Liver (tissue), 9 donors: Measurements from ENCODE around the gene TXNDC17. TPM values are rescaled to one million over a fixed set of nuclear protein-coding genes. Genes with fewer than 3 reads are reported as not detected.

ENCODE experiments used
- DNase-seq: peaks from one replicate; pipeline ENCODE4 v3.0.0-alpha.2; 2017; ENCODE audit warnings: low spot score
- H3K27ac ChIP-seq, 2 donors: one replicate each; pipeline ENCODE4 v1.7.0; 2013; ENCODE audit warnings: inconsistent platforms in 2 of 2, low read length in 2 of 2, control low read depth in 1 of 2, low read depth in 1 of 2, mild to moderate bottlenecking in 1 of 2
- H3K27me3 ChIP-seq, 4 donors: one replicate each; pipeline versions ENCODE4 v1.6.1 to v1.7.0; 2013; ENCODE audit warnings: low read length in 3 of 4, inconsistent platforms in 1 of 4, mild to moderate bottlenecking in 1 of 4, moderate library complexity in 1 of 4; ENCODE audit not compliant: control insufficient read depth in 4 of 4, insufficient read depth in 4 of 4
- H3K36me3 ChIP-seq, 4 donors: one replicate each; pipeline versions ENCODE4 v1.6.1 to v1.7.0; 2013; ENCODE audit warnings: low read length in 3 of 4, mild to moderate bottlenecking in 3 of 4, low read depth in 1 of 4, moderate library complexity in 1 of 4; ENCODE audit not compliant: control insufficient read depth in 4 of 4, insufficient read depth in 3 of 4
- H3K4me1 ChIP-seq, 4 donors: one replicate each; pipeline versions ENCODE4 v1.6.1 to v1.7.0; 2013; ENCODE audit warnings: low read length in 3 of 4, mild to moderate bottlenecking in 3 of 4, moderate library complexity in 1 of 4; ENCODE audit not compliant: control insufficient read depth in 4 of 4, insufficient read depth in 4 of 4
- H3K4me3 ChIP-seq, 3 donors: one replicate each; pipeline versions ENCODE4 v1.6.1 to v1.7.0; 2013; ENCODE audit warnings: low read length in 3 of 3, control low read depth in 1 of 3, low read depth in 1 of 3, mild to moderate bottlenecking in 1 of 3
- H3K9ac ChIP-seq, 2 donors: one replicate each; pipeline ENCODE4 v1.7.0; 2013; ENCODE audit warnings: low read length in 2 of 2, mild to moderate bottlenecking in 2 of 2, moderate library complexity in 2 of 2, control low read depth in 1 of 2, low read depth in 1 of 2
- H3K9me3 ChIP-seq, 4 donors: one replicate each; pipeline versions ENCODE4 v1.6.1 to v1.7.0; 2013; ENCODE audit warnings: low read length in 3 of 4; ENCODE audit not compliant: control insufficient read depth in 4 of 4
- EGR1 ChIP-seq, 2 donors: IDR thresholded peaks; 2 replicates each; pipeline ENCODE4 v1.6.1; 2016 to 2018; ENCODE audit warnings: antibody characterized with exemption in 2 of 2, low read depth in 2 of 2
- FOXA1 ChIP-seq: IDR thresholded peaks from 2 replicates; pipeline ENCODE4 v1.6.1; 2016; ENCODE audit warnings: antibody characterized with exemption
- FOXA2 ChIP-seq: IDR thresholded peaks from 2 replicates; pipeline ENCODE4 v1.6.1; 2016; ENCODE audit warnings: antibody characterized with exemption
- HNF4G ChIP-seq: IDR thresholded peaks from 2 replicates; pipeline ENCODE4 v1.6.1; 2016; ENCODE audit warnings: antibody characterized with exemption
- JUND ChIP-seq, 2 donors: IDR thresholded peaks; 2 replicates each; pipeline ENCODE4 v1.6.1; 2016; ENCODE audit warnings: antibody characterized with exemption in 2 of 2
- NR2F2 ChIP-seq: IDR thresholded peaks from 2 replicates; pipeline ENCODE4 v1.6.1; 2016; ENCODE audit warnings: antibody characterized with exemption
- RAD21 ChIP-seq, 2 donors: IDR thresholded peaks; 2 replicates each; pipeline ENCODE4 v1.6.1; 2016; ENCODE audit warnings: antibody characterized with exemption in 2 of 2, mild to moderate bottlenecking in 2 of 2
- RXRA ChIP-seq, 2 donors: IDR thresholded peaks; 2 replicates each; pipeline ENCODE4 v1.6.1; 2017 to 2018; ENCODE audit warnings: antibody characterized with exemption in 2 of 2, mild to moderate bottlenecking in 1 of 2
- SP1 ChIP-seq: IDR thresholded peaks from 2 replicates; pipeline ENCODE4 v1.6.1; 2018; ENCODE audit warnings: antibody characterized with exemption, mild to moderate bottlenecking
- TAF1 ChIP-seq: conservative IDR thresholded peaks from 2 replicates; pipeline ENCODE4 v1.6.1; 2016; ENCODE audit warnings: antibody characterized with exemption, mild to moderate bottlenecking
- YY1 ChIP-seq: IDR thresholded peaks from 2 replicates; pipeline ENCODE4 v1.6.1; 2016; ENCODE audit warnings: antibody characterized with exemption, mild to moderate bottlenecking
- WGBS: extraction: QIAGEN DNeasy Blood & Tissue Kit; methylation state at CpG from one replicate; pipeline ENCODE4 v1.1.7; 2013; 5-methylcytosine and 5-hydroxymethylcytosine counted together
- polyA plus RNA-seq, 2 donors: library from polyadenylated mRNA; stranded (reverse) in 1 of 2; unstranded in 1 of 2; fragments of 200-250 nt in 1 of 2; fragments of >200 nt in 1 of 2; fragmentation: Nextera tagmentation in 1 of 2; extraction: Ambion mirVana in 1 of 2; gene quantifications; one replicate each; pipeline versions ENCODE4 v1.2.1 to v1.2.3, GENCODE V29; 2013 to 2015
- total RNA-seq, 2 donors: library from RNA; depleted of rRNA; stranded (reverse); fragments of >200 nt; gene quantifications; one replicate each; pipeline ENCODE4 v1.2.3, GENCODE V29; 2014
- TF ChIP-seq, protein P1 (sequence below): fragments of 150-350 bp; IDR thresholded peaks from 2 replicates; pipeline ENCODE4 v1.5.1; 2017; ENCODE audit warnings: improper control_type of control experiment, low read depth, low read length; ENCODE audit not compliant: missing input control
- TF ChIP-seq, protein P2 (sequence below): IDR thresholded peaks from 2 replicates; pipeline ENCODE4 v1.6.1; 2016; ENCODE audit warnings: antibody characterized with exemption, mild to moderate bottlenecking
- TF ChIP-seq, protein P3 (sequence below): IDR thresholded peaks from 2 replicates; pipeline ENCODE4 v1.6.1; 2016; ENCODE audit warnings: antibody characterized with exemption
- donor health status: healthy.
- donor health status: healthy.
- donor health status: healthy.
- donor health status: healthy.
- donor health status: healthy.

The TXNDC17 gene
- total and polyA plus RNA-seq, 4 donors = 32.9 to 329 (median 99.6) TPM

DNA sequence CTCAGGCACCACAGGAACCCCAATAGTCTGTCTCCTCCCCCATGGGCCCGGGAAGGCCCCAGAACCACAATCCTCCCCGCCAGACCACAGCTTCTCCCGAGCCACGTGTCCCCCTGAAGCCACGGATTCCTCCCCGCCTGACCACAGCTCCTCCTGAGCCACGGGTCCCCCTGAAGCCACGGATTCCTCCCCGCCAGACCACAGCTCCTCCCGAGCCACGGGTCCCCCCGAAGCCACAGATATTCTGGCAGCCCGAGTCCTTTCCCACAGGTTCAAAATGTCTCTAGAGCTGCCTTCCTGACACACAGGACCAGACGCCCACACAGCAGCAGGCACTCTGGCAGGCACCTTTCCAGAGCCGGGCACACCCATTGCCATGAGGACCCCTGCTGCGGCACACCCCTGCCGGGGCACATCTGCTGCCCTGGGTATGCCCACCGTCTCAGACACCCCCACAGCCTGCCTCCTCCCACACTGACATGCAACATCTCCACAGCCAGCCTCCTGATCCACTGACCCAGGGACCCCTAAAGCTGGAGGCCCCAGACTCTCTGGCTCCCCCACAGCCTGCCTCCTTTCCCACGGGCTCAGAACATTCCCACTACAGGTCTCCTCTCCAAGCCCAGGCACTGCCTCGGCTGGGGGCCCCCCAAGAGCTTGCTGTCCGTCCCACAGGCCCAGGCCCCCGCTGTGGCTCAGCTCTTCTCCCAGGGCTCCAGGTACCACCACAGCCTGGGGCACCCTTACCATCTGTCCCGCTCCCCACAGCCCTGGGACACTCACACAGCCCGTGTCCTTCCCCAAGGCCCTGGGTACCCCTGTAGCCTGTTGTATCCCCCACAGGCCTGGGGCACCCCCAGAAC lies 2.6 kb upstream of the TXNDC17 start:
- H3K4me3 ChIP-seq = no peak overlapping the region
- H3K4me1 ChIP-seq = peaks cover 3 to 34% (median 26%) of the 10 kb centered on the region in 4 donors
- WGBS = 87% methylated on average over 24 of the region's 24 CpGs
- H3K27ac ChIP-seq = no peak overlapping the region
- no peak for TF ChIP-seq JUND (IDR thresholded peaks at IDR 0.05)
- TF ChIP-seq, protein P1, sequence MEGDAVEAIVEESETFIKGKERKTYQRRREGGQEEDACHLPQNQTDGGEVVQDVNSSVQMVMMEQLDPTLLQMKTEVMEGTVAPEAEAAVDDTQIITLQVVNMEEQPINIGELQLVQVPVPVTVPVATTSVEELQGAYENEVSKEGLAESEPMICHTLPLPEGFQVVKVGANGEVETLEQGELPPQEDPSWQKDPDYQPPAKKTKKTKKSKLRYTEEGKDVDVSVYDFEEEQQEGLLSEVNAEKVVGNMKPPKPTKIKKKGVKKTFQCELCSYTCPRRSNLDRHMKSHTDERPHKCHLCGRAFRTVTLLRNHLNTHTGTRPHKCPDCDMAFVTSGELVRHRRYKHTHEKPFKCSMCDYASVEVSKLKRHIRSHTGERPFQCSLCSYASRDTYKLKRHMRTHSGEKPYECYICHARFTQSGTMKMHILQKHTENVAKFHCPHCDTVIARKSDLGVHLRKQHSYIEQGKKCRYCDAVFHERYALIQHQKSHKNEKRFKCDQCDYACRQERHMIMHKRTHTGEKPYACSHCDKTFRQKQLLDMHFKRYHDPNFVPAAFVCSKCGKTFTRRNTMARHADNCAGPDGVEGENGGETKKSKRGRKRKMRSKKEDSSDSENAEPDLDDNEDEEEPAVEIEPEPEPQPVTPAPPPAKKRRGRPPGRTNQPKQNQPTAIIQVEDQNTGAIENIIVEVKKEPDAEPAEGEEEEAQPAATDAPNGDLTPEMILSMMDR = no peak
- no peak for TF ChIP-seq SP1
- no peak for TF ChIP-seq RXRA (IDR thresholded peaks at IDR 0.05)
- TF ChIP-seq, protein P2, sequence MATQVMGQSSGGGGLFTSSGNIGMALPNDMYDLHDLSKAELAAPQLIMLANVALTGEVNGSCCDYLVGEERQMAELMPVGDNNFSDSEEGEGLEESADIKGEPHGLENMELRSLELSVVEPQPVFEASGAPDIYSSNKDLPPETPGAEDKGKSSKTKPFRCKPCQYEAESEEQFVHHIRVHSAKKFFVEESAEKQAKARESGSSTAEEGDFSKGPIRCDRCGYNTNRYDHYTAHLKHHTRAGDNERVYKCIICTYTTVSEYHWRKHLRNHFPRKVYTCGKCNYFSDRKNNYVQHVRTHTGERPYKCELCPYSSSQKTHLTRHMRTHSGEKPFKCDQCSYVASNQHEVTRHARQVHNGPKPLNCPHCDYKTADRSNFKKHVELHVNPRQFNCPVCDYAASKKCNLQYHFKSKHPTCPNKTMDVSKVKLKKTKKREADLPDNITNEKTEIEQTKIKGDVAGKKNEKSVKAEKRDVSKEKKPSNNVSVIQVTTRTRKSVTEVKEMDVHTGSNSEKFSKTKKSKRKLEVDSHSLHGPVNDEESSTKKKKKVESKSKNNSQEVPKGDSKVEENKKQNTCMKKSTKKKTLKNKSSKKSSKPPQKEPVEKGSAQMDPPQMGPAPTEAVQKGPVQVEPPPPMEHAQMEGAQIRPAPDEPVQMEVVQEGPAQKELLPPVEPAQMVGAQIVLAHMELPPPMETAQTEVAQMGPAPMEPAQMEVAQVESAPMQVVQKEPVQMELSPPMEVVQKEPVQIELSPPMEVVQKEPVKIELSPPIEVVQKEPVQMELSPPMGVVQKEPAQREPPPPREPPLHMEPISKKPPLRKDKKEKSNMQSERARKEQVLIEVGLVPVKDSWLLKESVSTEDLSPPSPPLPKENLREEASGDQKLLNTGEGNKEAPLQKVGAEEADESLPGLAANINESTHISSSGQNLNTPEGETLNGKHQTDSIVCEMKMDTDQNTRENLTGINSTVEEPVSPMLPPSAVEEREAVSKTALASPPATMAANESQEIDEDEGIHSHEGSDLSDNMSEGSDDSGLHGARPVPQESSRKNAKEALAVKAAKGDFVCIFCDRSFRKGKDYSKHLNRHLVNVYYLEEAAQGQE = no peak
- TF ChIP-seq, protein P3, sequence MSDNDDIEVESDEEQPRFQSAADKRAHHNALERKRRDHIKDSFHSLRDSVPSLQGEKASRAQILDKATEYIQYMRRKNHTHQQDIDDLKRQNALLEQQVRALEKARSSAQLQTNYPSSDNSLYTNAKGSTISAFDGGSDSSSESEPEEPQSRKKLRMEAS = no peak
- no peak for TF ChIP-seq FOXA1
- no peak for TF ChIP-seq FOXA2
- no peak for TF ChIP-seq TAF1
- no peak for TF ChIP-seq HNF4G
- TF ChIP-seq NR2F2 = no peak
- no peak for TF ChIP-seq EGR1 (IDR thresholded peaks at IDR 0.05; ENCODE audit: low read depth in 2 of 2)
- no peak for TF ChIP-seq YY1
- TF ChIP-seq RAD21 (IDR thresholded peaks at IDR 0.05) = no peak
- no peaks in the 10 kb centered on the region for H3K9me3 ChIP-seq
- H3K27me3 ChIP-seq = no peaks in the 10 kb centered on the region
- H3K36me3 ChIP-seq = peaks cover 0 to 9% (median 6%) of the 10 kb centered on the region in 4 donors
- H3K9ac ChIP-seq = no peak overlapping the region
- DNase-seq = no peak

DNA sequence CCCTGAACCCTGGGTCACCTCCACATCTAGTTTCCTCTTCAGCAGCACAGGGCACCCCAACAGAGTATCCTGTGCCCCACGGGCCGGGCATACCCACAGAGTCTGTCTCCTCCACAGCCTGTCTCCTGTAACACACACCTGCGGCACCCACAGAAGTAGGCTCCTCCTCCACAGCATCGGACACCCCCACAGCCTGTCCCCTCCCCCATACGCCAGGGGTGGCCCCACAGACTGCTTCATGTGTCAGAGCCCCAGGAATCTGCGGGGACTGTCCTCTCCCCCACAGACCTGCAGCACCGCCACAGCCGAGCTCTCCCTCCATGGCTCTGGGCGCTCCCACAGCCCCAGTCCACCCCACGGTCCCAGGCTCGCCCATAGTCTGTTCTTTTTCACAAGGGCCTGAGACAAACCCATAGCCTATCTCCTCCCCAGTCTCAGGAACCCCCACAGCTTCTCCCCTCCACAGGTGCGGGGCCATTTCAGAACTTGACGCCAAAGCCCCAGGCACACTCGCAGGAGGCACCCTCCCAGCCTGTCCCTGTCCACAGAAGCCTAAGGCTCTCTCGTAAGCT lies 1.8 kb upstream of the TXNDC17 start:
- no peak overlapping the region for H3K27ac ChIP-seq
- DNase-seq = no peak
- peak overlapping the region; percentile 88 to 94 (median 90) for H3K4me3 ChIP-seq
- 56% methylated on average over 15 of the region's 15 CpGs for WGBS
- peak overlapping the region; percentile 36 to 68 for H3K9ac ChIP-seq
- H3K9me3 ChIP-seq = no peaks in the 10 kb centered on the region
- TF ChIP-seq, protein P1 = no peak
- no peak for TF ChIP-seq FOXA1
- TF ChIP-seq TAF1 = no peak
- TF ChIP-seq HNF4G = no peak
- peaks cover 0 to 11% (median 5%) of the 10 kb centered on the region in 4 donors for H3K36me3 ChIP-seq
- no peaks in the 10 kb centered on the region for H3K27me3 ChIP-seq
- H3K4me1 ChIP-seq = peaks cover 3 to 34% (median 26%) of the 10 kb centered on the region in 4 donors
